Stimulated activated CD4-positive, alpha-beta T cell treated with anti-CD3 and anti-CD28 coated beads, Interleukin-1b, Interleukin-23, amount 100 ng/mL, for 48 hours (primary cell): Measurements from ENCODE around the gene TLNRD1.
"Not testable (repeated sequence)": the region's sequence is repeated elsewhere in the genome, so short reads cannot be mapped to it uniquely, and the experiment has no call there.

Experiments used
- DNase-seq: peaks from one replicate; pipeline ENCODE4 v3.0.0-alpha.2; 2020

The TLNRD1 gene

GRCh38 chr15:81000624-81001151, at the start of gene TLNRD1:
TSS of gene TLNRD1 (plus strand) at chr15:81000923. CDS start at chr15:81002272, 1,349 bp downstream.
- peak; percentile 84 for DNase-seq

- DNase-seq: no peak
These were observed 48.8 kb upstream of the TLNRD1 start for GRCh38 chr15:80951941-80952340.

- no peak for DNase-seq
These were observed 47.4 kb upstream of the TLNRD1 start for GRCh38 chr15:80953001-80953952.

- no peak for DNase-seq
These were observed 46.6 kb upstream of the TLNRD1 start for GRCh38 chr15:80953953-80954778.

GRCh38 chr15:80955571-80956452, 44.9 kb upstream of the TLNRD1 start:
- DNase-seq: peak; percentile 81

GRCh38 chr15:80957556-80957955, 43.2 kb upstream of the TLNRD1 start:
- DNase-seq: no peak

GRCh38 chr15:80957976-80958375, 42.7 kb upstream of the TLNRD1 start:
- DNase-seq: no peak

- no peak for DNase-seq
These were observed 41.8 kb upstream of the TLNRD1 start for GRCh38 chr15:80958818-80959495.

- not testable (repeated sequence) for DNase-seq
These were observed 35.3 kb upstream of the TLNRD1 start for GRCh38 chr15:80965454-80965853.

GRCh38 chr15:80966431-80967197, 34.1 kb upstream of the TLNRD1 start:
- DNase-seq: no peak

- no peak for DNase-seq
These were observed 33.3 kb upstream of the TLNRD1 start for GRCh38 chr15:80967451-80967850.

- DNase-seq: no peak
These were observed 32.7 kb upstream of the TLNRD1 start for GRCh38 chr15:80967991-80968510.

- no peak for DNase-seq
These were observed 31.4 kb upstream of the TLNRD1 start for GRCh38 chr15:80969316-80969715.

- peak; percentile 48 for DNase-seq
These were observed 30.6 kb upstream of the TLNRD1 start for GRCh38 chr15:80970018-80970657.

GRCh38 chr15:80970658-80971057, 30.1 kb upstream of the TLNRD1 start:
- no peak for DNase-seq

- DNase-seq: no peak
These were observed 29.6 kb upstream of the TLNRD1 start for GRCh38 chr15:80971143-80971542.

- no peak for DNase-seq
These were observed 28.4 kb upstream of the TLNRD1 start for GRCh38 chr15:80972276-80972675.

GRCh38 chr15:80974914-80975313, 25.8 kb upstream of the TLNRD1 start:
- no peak for DNase-seq

GRCh38 chr15:80976851-80977250, 23.9 kb upstream of the TLNRD1 start:
- no peak for DNase-seq

GRCh38 chr15:80977627-80978036, 23.1 kb upstream of the TLNRD1 start:
- DNase-seq: peak; percentile 28
